HG02840 (cell line): ENCODE measurements around the gene TRIM36.

Source experiments
- ATAC-seq: cut with Tn5 transposase; IDR thresholded peaks from one replicate; pipeline ENCODE4 v1.9.1; 2021; ENCODE audit warnings: mild to moderate bottlenecking, moderate library complexity, moderate number of reproducible peaks; ENCODE audit not compliant: unreplicated experiment, low FRiP score

TRIM36 gene

DNA sequence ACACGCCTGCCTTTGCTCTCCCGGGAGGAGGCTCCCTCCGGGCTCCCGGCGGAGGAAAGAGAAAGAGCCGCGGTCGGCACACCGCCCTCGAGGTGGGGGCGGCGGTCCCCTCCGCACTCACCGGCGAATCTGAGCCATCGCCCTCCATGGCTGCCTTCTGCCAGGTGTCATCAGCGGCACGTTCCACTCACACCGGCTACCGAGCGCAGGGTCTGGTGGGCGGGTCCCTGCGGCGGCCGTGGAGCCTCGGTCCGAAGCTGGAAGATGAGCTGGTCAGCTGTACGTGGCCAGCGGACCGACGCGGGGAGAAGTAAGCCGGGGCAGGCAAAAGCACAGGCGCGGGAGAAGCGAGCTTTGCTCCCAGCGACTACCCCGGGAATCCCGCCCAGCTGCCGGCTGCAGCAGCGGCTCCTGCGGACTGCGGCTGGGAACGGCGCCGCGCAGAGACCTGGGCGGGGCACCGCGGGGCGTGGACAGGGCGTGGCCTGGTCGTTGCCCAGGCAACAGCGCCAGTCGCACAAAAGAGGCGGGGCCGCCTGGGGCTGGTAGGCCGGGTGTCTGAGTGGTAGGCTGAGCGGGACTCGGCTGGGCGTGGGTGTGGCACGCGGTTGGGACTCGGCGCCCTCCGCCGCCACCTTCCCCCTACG lies at the start of gene TRIM36:
TSS of gene TRIM36 (minus strand) at position 422 of the 647 bp plus-strand sequence. CDS start at position 148, 274 bp downstream.
- ATAC-seq = peak; percentile 98

DNA sequence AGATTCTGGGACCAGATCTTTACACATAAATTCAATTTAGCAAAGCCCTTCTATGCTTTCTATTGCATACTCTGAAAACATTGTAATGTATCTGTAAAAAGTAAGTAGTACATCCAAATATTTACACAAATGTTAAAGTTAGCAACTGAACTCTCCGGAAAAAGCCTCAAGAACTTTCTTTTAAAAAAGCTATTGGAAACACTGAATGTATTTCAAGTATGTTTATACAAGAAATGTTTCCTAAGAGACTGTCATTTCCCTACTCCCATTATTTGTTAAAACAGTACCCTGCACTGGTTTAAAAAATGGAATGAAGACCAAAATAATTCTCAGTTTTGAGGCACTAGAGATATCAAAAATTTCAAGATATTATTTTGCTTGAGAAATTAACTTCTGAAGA lies 44.8 kb upstream of the TRIM36 start:
- no peak for ATAC-seq

DNA sequence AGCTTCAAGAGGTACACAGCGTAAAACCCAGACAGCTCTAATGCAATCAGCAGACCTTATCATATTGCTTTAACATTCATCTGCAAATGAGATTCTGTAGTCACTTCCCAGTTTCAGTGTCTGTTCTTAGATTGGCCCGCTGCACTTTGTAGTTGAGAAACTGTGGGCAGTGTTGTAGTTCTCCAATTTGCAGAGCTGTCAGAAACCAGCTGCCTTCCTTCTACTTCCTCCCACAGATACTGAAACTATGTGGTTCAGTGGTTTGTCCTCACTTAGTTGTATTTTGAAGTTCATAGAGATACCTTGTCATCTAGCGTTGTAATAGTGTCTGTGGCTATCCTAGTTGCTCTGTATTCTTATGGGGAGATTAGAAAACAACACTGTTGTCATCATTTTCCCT lies 39.6 kb upstream of the TRIM36 start:
- peak; percentile 100 for ATAC-seq

DNA sequence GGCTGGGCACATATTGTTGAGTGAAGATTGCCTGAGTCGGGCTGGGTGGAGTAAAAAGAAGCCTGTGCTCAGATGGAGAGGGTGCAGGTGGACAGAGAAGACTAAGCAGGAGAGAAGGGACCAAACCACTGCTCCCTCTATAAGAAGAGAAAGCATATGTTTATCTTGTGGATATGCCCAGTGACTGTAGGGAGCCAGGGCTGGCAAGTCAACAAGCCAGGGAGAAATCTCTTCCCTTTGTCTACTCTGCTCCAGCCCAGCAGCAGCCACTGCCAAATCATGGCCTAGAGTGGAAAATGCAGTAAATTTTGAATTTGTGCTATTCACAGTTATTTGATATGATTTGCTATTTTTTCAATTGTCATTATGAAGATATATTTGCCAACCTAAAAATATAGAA lies 33.2 kb upstream of the TRIM36 start:
- ATAC-seq = no peak

DNA sequence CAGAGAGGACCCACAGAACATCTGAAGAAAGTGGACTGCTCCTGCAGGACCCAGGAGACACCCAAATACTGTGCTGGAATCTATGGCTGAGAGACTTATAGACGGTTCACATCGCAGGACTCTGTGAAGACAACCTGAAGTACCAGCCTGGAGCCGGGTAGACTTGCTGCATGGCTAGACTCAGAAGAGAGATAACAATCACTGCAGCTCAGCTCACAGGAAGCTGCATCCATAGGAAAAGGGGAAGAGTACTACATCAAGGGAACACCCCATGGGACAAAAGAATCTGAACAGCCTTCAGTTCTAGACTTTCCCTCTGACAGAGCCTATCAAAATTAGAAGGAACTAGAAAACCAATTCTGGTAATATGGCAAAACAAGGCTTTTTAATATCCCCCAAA lies 26.5 kb upstream of the TRIM36 start:
- no peak for ATAC-seq

DNA sequence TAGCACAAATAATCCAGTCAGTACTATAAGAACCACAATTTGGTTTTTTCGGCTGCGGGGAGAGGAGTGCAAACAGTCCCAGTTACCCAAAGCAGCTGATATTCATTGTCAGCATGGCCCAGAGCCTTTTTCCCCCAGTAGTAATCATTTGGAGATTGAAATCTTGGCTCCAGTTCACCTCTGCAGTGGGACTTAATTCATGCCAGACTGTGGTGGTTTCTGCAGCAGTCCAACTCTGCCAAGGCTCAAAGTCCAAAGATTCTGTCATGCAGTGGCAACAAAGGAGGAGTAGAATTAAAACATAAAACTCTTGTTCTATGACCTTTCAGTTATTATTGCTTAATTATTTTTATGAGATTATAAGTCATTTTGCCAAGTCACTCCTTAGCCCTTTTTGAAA lies 25.0 kb upstream of the TRIM36 start:
- no peak for ATAC-seq

GRCh38 chr5:115193295-115193694 lies 23.6 kb upstream of the TRIM36 start:
- ATAC-seq = no peak

DNA sequence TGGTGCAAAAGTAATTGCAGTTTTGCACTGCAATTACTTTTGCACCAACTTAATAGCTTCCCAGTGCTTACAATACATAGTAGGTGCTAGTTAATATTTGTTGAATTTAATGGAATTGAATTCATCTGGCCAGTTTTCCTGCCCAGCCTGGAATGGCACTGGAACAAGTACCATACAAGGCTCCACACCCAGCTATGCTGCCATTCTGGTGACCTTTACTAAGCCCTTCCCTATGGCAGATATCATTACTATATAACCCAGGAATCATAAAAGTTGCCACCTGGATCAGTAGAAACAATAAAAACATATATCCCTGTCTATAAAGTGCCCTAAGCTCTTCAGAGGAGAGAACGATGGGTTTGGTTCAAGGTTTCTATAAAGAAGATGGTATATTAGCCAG lies 22.4 kb upstream of the TRIM36 start:
- no peak for ATAC-seq

- ATAC-seq = no peak
Measured at GRCh38 chr5:115191474-115192031, 21.8 kb upstream of the TRIM36 start.

- ATAC-seq = no peak
Measured at GRCh38 chr5:115190388-115190787, 20.7 kb upstream of the TRIM36 start.

DNA sequence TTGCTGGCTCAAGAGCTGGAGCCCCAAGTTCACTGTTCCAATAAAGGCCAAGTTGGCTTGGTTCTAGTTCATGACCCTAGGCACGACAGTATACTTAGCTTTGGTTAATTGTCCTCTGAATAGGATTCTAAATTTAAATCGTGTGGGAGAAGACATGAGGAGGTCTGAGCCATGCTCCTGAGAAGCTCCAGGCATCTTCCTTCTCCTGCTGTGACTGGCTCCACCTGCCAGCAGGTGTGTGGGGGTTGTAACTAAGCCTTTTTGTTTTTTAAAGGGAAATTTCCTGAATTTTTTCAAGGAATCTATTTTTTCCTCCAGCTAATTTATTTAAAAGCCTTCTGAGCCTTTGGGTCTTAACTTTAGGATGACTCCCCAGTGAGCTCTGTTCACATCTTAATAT lies 20.2 kb upstream of the TRIM36 start:
- no peak for ATAC-seq

DNA sequence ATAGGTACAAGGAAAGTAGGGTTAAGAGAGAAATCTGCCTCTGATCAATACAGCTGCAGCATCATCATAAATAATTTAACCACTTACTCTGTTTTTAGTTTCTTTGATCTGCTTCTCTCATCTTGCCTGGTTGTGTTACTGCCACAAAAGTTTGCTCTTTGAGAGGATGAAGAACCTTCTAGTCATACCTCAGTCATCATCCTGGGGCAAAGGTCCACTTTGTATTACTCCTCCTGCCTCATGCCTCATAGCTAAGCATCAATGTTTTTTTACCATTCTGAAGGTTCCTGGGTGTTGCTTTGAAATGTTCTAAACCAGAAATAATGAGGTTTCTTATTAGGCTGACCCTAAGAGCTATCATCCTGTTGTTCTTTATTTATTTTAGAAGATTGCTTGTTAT lies 17.1 kb upstream of the TRIM36 start:
- no peak for ATAC-seq

- ATAC-seq = no peak
Measured at GRCh38 chr5:115184770-115185169, 15.1 kb upstream of the TRIM36 start.

GRCh38 chr5:115181757-115182156 lies 12.0 kb upstream of the TRIM36 start:
- ATAC-seq = no peak

- peak; percentile 59 for ATAC-seq
Measured at GRCh38 chr5:115180165-115180709, 10.5 kb upstream of the TRIM36 start.

GRCh38 chr5:115179394-115180164 lies 9.9 kb upstream of the TRIM36 start:
- peak; percentile 32 for ATAC-seq

DNA sequence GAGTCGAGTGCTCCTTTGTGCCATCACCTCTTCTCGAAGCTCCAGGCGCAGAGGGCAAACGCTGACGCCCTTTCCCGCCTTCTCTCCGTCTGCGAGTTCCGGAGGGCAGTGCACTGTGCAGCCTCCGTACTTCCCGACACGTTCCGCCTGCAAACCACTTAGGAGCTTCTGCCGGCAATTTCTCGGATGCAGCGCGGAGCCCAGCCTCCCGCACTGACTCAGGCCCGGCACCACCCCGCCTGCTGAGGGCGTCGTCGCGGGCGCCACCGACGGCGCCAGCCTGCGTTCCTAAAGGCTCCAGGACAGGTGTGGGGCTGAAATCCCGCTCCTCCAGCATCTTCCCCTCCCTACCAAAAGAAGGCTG lies 9.3 kb upstream of the TRIM36 start:
- ATAC-seq = no peak

DNA sequence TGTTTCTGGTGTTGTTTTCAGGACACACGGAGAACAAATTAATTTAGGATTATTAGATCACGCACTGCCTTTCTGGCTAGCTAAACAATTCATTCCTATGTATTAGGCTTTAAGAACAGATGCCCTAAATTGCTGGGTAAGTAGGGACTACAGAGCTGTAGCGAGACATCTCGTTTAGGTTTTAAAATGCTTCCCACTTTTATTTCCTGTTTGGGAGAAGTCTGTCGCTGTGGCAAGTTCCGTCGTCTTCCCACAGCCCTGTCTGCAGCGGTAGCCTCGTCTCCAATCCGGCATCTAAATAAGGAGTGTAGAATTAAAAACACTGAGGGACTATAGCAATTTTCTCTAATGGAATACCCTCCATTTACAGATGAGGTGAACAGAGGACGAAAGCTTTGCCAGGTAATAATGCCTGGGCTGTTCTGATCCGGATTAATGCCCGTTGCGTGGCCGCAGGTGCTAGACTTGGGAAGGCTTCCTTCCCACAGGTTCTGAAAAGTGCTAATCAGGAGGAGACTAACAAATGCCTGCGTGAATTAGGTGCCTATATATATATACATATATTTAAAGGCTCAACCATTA lies 1.3 kb upstream of the TRIM36 start:
- no peak for ATAC-seq

DNA sequence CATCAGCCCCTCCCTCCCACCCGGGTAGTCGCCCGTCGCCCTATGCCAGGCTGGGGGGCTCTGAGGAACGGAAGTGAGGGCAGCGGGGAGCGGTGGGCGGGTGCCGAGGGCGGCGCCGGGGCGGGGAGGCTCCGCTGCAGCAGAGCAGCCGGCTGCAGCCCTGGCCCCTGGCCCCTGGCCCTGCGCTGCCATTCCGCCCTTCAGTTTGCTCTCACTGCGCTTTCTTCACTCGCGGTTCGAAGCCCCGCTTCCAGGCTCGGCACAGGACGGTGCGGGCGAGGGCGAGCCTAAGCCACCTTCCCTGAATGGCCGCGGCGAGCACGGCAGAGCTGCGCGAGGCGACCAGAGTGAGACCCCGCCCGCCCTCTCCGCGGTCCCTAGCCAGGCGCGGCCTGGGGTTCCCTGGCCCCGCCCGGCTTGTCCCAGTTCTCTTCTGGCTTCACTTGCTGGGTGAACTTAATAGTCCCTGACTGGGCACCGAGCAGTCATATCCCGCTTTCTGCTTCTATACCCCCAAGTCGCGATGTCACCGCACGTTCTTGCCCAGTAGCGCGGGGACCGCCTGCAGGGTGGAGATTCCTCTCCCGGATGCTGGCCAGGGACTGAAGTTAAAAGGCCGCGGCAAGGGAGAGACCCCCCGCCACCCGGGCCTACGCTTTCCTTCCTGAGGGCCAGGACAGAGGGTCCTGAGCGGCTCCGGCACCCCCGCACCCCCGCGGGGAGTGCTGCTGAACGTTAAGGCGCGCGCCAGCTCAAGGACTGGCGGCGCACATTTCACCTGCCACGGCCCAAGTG lies 623 bp upstream of the TRIM36 start:
- peak; percentile 53 for ATAC-seq

DNA sequence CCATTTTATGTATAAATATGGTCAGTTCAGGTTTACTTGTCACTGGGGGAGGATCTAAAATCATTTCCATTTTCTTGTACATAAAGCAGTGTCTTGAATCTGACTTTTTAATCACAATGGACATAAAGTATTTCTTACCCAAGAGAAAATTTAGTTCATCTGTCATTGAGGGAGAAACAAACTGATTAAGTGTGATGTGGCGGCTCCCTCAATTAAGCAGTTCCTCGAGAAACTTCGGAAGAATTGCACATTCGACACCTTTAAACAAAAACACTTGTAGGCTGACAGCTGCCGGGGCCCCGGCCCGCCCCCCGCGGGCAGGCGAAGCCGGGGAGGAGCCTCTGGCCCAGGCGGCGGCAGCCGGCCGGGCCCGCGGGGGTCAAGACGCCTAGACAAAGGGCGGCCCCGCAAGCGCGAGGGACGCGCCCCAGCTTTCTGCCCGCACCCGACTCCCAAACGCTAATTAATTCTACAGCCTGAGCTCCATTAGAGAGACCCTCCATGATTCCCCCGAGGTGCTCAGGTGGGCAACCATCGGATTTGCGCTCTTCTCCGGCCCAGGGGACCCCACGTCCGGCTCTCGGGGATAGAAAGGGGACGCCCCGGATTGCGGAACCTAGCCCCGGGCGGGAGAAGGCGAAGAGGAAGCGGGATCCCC lies 750 bp downstream of the TRIM36 start:
- no peak for ATAC-seq
